HEK293 (cell line): ENCODE results near the gene AMPD1.

ENCODE experiments used
- CTCF ChIA-PET: fragments of 350-600 bp; formaldehyde crosslinking; extraction: SDS; loops from one replicate; lab custom pipeline; 2021; ENCODE audit warnings: antibody characterized with exemption; lab: Yijun Ruan, JAX
- POLR2A ChIA-PET: fragments of 300-600 bp; formaldehyde crosslinking; extraction: SDS; loops from one replicate; lab custom pipeline; 2020; ENCODE audit warnings: antibody characterized with exemption, inconsistent platforms; lab: Yijun Ruan, JAX
- H3K27ac ChIP-seq: fragments of 200-500 bp; sonication (Bioruptor generic); 2 replicates; pipeline ENCODE4 v1.5.1; 2014; ENCODE audit warnings: low read depth, low read length, control low read depth, inconsistent platforms; ENCODE audit errors: extremely low read depth
- H3K36me3 ChIP-seq, 2 experiments: fragments of 200-500 bp in 1 of 2; sonication (Bioruptor generic) in 1 of 2; 1 replicate in 1 of 2; 2 replicates in 1 of 2; pipeline ENCODE4 v1.5.1; 2014 to 2017; ENCODE audit warnings: inconsistent platforms in 2 of 2, low read length in 2 of 2; ENCODE audit not compliant: control insufficient read depth in 2 of 2, insufficient read depth in 1 of 2
- H3K4me1 ChIP-seq: fragments of 200-500 bp; sonication (Bioruptor generic); 2 replicates; pipeline ENCODE4 v1.5.1; 2014; ENCODE audit warnings: mild to moderate bottlenecking, low read length, inconsistent platforms; ENCODE audit not compliant: control insufficient read depth, insufficient read depth
- H3K4me3 ChIP-seq: 2 replicates; pipeline ENCODE4 v1.5.1; 2011; ENCODE audit warnings: low read depth, mild to moderate bottlenecking, control low read depth, low read length, moderate library complexity
- H3K9me3 ChIP-seq: fragments of 200-500 bp; sonication (Bioruptor generic); 2 replicates; pipeline ENCODE4 v1.5.1; 2014; ENCODE audit warnings: low read depth, low read length, inconsistent platforms; ENCODE audit not compliant: control insufficient read depth, insufficient read depth
- BCL11A ChIP-seq: fragments of 450-650 bp; formaldehyde crosslinking; IDR thresholded peaks from 2 replicates; pipeline ENCODE4 v1.5.1; 2016; ENCODE audit warnings: low read depth, missing biosample characterization, missing genetic modification characterization
- GLI2 ChIP-seq: fragments of 450-650 bp; formaldehyde crosslinking; IDR thresholded peaks from 2 replicates; pipeline ENCODE4; 2017; ENCODE audit warnings: missing biosample characterization, missing genetic modification characterization, low read depth, borderline replicate concordance
- RBAK ChIP-seq: fragments of 450-650 bp; formaldehyde crosslinking; IDR thresholded peaks from 2 replicates; pipeline ENCODE4 v1.5.1; 2016; ENCODE audit warnings: missing biosample characterization, missing genetic modification characterization
- ZFP41 ChIP-seq: fragments of 450-650 bp; formaldehyde crosslinking; IDR thresholded peaks from 2 replicates; pipeline ENCODE4 v1.5.1; 2016; ENCODE audit warnings: missing biosample characterization, missing genetic modification characterization, borderline replicate concordance
- ZNF112 ChIP-seq: fragments of 450-650 bp; formaldehyde crosslinking; IDR thresholded peaks from 2 replicates; pipeline ENCODE4 v1.5.0; 2017; ENCODE audit warnings: missing biosample characterization, missing genetic modification characterization
- ZNF133 ChIP-seq: fragments of 450-650 bp; formaldehyde crosslinking; IDR thresholded peaks from 2 replicates; pipeline ENCODE4 v1.5.1; 2016; ENCODE audit warnings: missing biosample characterization, missing genetic modification characterization
- ZNF155 ChIP-seq: fragments of 450-650 bp; formaldehyde crosslinking; IDR thresholded peaks from 2 replicates; pipeline ENCODE4 v1.5.1; 2016; ENCODE audit warnings: missing biosample characterization, missing genetic modification characterization
- ZNF2 ChIP-seq: fragments of 450-650 bp; formaldehyde crosslinking; IDR thresholded peaks from 2 replicates; pipeline ENCODE4 v1.5.1; 2016; ENCODE audit warnings: missing biosample characterization, missing genetic modification characterization
- ZNF202 ChIP-seq: fragments of 450-650 bp; formaldehyde crosslinking; IDR thresholded peaks from 2 replicates; pipeline ENCODE4 v1.5.1; 2016; ENCODE audit warnings: missing biosample characterization, missing genetic modification characterization, borderline replicate concordance
- ZNF214 ChIP-seq: fragments of 450-650 bp; formaldehyde crosslinking; IDR thresholded peaks from 2 replicates; pipeline ENCODE4 v1.5.1; 2017; ENCODE audit warnings: missing biosample characterization, mild to moderate bottlenecking, missing genetic modification characterization, borderline replicate concordance
- ZNF23 ChIP-seq: fragments of 450-650 bp; formaldehyde crosslinking; IDR thresholded peaks from 2 replicates; pipeline ENCODE4 v1.5.1; 2016; ENCODE audit warnings: missing biosample characterization, missing genetic modification characterization, borderline replicate concordance
- ZNF239 ChIP-seq: fragments of 450-650 bp; formaldehyde crosslinking; IDR thresholded peaks from 2 replicates; pipeline ENCODE4 v1.5.1; 2016; ENCODE audit warnings: missing biosample characterization, missing genetic modification characterization
- ZNF354C ChIP-seq: fragments of 450-650 bp; formaldehyde crosslinking; IDR thresholded peaks from 2 replicates; pipeline ENCODE4 v1.5.1; 2016; ENCODE audit warnings: missing biosample characterization, missing genetic modification characterization, low read depth, borderline replicate concordance
- ZNF366 ChIP-seq: fragments of 450-650 bp; formaldehyde crosslinking; conservative IDR thresholded peaks from 2 replicates; pipeline ENCODE4 v1.5.1; 2016; ENCODE audit warnings: missing biosample characterization, missing genetic modification characterization
- ZNF404 ChIP-seq: fragments of 450-650 bp; formaldehyde crosslinking; IDR thresholded peaks from 2 replicates; pipeline ENCODE4 v1.5.1; 2017; ENCODE audit warnings: missing biosample characterization, missing genetic modification characterization
- ZNF514 ChIP-seq: fragments of 450-650 bp; formaldehyde crosslinking; IDR thresholded peaks from 2 replicates; pipeline ENCODE4 v1.5.1; 2016; ENCODE audit warnings: missing biosample characterization, missing genetic modification characterization
- ZNF558 ChIP-seq: fragments of 450-650 bp; formaldehyde crosslinking; IDR thresholded peaks from 2 replicates; pipeline ENCODE4 v1.5.1; 2016; ENCODE audit warnings: missing biosample characterization, missing genetic modification characterization
- ZNF560 ChIP-seq: fragments of 450-650 bp; formaldehyde crosslinking; IDR thresholded peaks from 2 replicates; pipeline ENCODE4 v1.5.1; 2017; ENCODE audit warnings: missing biosample characterization, missing genetic modification characterization, borderline replicate concordance
- ZNF792 ChIP-seq: fragments of 450-650 bp; formaldehyde crosslinking; IDR thresholded peaks from 2 replicates; pipeline ENCODE4 v1.5.1; 2016; ENCODE audit warnings: missing biosample characterization, missing genetic modification characterization
- ZSCAN16 ChIP-seq: fragments of 450-650 bp; formaldehyde crosslinking; IDR thresholded peaks from 2 replicates; pipeline ENCODE4 v1.5.1; 2016; ENCODE audit warnings: missing biosample characterization, missing genetic modification characterization
- TF ChIP-seq, protein P1 (sequence below): fragments of 450-650 bp; formaldehyde crosslinking; IDR thresholded peaks from 2 replicates; pipeline ENCODE4 v1.5.1; 2016; ENCODE audit warnings: missing biosample characterization, missing genetic modification characterization, low read depth
- TF ChIP-seq, protein P2 (sequence below): fragments of 450-650 bp; formaldehyde crosslinking; IDR thresholded peaks from 2 replicates; pipeline ENCODE4 v1.5.1; 2016; ENCODE audit warnings: missing biosample characterization, missing genetic modification characterization
- TF ChIP-seq, protein P3 (sequence below): fragments of 450-650 bp; formaldehyde crosslinking; IDR thresholded peaks from 2 replicates; pipeline ENCODE4 v1.5.1; 2016; ENCODE audit warnings: missing biosample characterization, missing genetic modification characterization
- TF ChIP-seq, protein P4 (sequence below): fragments of 450-650 bp; formaldehyde crosslinking; IDR thresholded peaks from 2 replicates; pipeline ENCODE4 v1.5.1; 2016; ENCODE audit warnings: missing biosample characterization, missing genetic modification characterization

AMPD1 gene

DNA sequence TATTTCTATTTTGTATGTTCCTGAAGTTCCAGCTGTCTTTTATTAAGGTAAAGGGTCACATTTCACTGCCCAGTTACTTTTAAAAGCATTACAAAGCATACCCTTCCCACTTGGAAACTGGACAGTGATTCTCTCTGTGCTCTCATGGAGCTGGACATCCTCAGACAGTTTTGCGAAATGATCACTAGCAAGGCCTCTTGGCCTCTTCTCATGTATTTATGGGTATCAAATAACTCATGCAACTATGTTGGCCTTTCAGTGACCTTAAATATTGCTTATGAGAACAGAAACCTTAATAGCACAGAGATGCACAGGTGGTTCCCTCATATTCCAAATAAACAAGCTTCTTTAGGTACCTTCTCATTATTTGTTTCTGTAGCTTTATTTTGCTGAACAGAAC lies 7.9 kb upstream of the AMPD1 start:
- H3K4me1 ChIP-seq = no peaks in the 10 kb centered on the region
- no peaks in the 10 kb centered on the region for H3K9me3 ChIP-seq
- no peak overlapping the region for H3K27ac ChIP-seq
- no peak overlapping the region for H3K4me3 ChIP-seq
- CTCF ChIA-PET = no interaction called here
- TF ChIP-seq ZSCAN16 (tag by site-specific recombination) (no peak), ZNF404 (tag by site-specific recombination) (no peak), ZNF202 (tag by site-specific recombination) (no peak), BCL11A (tag by site-specific recombination) (no peak), RBAK (tag by site-specific recombination) (no peak), ZNF792 (tag by site-specific recombination) (no peak)
- TF ChIP-seq, protein P1, sequence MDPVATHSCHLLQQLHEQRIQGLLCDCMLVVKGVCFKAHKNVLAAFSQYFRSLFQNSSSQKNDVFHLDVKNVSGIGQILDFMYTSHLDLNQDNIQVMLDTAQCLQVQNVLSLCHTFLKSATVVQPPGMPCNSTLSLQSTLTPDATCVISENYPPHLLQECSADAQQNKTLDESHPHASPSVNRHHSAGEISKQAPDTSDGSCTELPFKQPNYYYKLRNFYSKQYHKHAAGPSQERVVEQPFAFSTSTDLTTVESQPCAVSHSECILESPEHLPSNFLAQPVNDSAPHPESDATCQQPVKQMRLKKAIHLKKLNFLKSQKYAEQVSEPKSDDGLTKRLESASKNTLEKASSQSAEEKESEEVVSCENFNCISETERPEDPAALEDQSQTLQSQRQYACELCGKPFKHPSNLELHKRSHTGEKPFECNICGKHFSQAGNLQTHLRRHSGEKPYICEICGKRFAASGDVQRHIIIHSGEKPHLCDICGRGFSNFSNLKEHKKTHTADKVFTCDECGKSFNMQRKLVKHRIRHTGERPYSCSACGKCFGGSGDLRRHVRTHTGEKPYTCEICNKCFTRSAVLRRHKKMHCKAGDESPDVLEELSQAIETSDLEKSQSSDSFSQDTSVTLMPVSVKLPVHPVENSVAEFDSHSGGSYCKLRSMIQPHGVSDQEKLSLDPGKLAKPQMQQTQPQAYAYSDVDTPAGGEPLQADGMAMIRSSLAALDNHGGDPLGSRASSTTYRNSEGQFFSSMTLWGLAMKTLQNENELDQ (tag by site-specific recombination) = no peak
- TF ChIP-seq, all 188 proteins: peak for 0
- peaks cover 12 to 35% of the 10 kb centered on the region in 2 experiments for H3K36me3 ChIP-seq
- POLR2A ChIA-PET = interaction anchor here (1.0 to 1.8 kb wide), 2 partner anchors 10 to 12 kb away, joined by 3 to 4 read pairs; no protein-coding TSS in a partner anchor

DNA sequence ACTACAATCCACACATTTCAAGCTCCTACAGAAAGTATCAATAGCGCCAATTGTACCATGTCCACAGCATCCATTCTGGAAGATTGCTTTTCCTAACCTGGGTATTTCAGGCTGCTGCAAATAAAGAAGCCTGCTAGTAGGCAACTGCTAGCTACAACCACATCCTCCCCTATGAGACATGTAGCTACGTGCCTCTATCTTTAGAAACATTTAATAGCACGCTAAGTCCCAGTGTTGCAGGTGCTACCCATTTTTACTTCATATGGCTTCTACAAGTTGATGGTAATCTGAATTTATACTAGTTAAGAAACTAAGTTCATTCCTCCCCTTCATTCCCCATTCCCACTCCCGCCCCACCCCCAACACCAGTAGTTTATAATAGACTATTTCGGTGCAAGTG lies 7.4 kb upstream of the AMPD1 start:
- no peak overlapping the region for H3K27ac ChIP-seq
- CTCF ChIA-PET = no interaction called here
- TF ChIP-seq ZNF558 (tag by site-specific recombination) (no peak), ZNF133 (tag by site-specific recombination) (peak; percentile 58; the same call in 1 of the 2 replicates)
- POLR2A ChIA-PET = interaction anchor here (1.0 to 1.8 kb wide), 2 partner anchors 11 to 13 kb away, joined by 3 to 4 read pairs; no protein-coding TSS in a partner anchor
- no peaks in the 10 kb centered on the region for H3K9me3 ChIP-seq
- peaks cover 9 to 30% of the 10 kb centered on the region in 2 experiments for H3K36me3 ChIP-seq
- no peaks in the 10 kb centered on the region for H3K4me1 ChIP-seq
- no peak overlapping the region for H3K4me3 ChIP-seq

DNA sequence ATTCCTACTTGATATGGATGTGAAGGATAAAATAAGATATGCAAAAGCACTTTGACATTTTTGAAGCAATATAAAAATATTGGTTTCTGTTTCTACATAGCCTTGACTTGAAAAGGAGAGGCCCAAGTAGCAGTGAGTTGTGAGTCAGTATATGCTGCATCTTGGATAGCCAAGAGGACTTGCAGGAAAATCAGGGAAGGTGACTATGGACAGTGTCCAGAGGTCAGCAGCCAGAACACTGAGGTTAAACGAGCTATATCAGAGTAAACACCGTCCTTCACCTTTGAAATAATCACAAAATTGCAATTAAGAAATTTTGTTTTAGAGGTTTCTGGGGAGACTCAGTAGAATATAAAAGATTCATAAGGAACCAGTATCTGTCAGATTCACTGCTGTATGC lies 6.6 kb upstream of the AMPD1 start:
- TF ChIP-seq ZNF514 (tag by site-specific recombination) (no peak), ZNF239 (tag by site-specific recombination) (no peak), ZFP41 (no peak), ZNF214 (tag by site-specific recombination) (no peak), ZNF155 (tag by site-specific recombination) (no peak), ZNF366 (tag by site-specific recombination) (no peak), GLI2 (tag by site-specific recombination) (no peak), ZNF560 (no peak), ZNF354C (no peak), ZNF112 (tag by site-specific recombination) (no peak), ZNF2 (tag by site-specific recombination) (no peak), ZNF23 (no peak)
- TF ChIP-seq, protein P2, sequence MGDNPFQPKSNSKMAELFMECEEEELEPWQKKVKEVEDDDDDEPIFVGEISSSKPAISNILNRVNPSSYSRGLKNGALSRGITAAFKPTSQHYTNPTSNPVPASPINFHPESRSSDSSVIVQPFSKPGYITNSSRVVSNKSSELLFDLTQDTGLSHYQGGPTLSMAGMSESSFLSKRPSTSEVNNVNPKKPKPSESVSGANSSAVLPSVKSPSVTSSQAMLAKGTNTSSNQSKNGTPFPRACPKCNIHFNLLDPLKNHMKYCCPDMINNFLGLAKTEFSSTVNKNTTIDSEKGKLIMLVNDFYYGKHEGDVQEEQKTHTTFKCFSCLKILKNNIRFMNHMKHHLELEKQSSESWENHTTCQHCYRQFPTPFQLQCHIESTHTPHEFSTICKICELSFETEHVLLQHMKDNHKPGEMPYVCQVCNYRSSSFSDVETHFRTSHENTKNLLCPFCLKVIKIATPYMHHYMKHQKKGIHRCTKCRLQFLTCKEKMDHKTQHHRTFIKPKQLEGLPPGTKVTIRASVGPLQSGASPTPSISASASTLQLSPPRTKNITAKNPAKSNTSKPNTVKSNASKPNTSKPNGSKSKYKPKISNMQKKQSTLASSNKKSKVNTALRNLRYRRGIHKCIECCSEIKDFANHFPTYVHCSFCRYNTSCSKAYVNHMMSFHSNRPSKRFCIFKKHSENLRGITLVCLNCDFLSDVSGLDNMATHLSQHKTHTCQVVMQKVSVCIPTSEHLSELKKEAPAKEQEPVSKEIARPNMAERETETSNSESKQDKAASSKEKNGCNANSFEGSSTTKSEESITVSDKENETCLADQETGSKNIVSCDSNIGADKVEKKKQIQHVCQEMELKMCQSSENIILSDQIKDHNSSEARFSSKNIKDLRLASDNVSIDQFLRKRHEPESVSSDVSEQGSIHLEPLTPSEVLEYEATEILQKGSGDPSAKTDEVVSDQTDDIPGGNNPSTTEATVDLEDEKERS (tag by site-specific recombination) = no peak
- TF ChIP-seq, protein P3, sequence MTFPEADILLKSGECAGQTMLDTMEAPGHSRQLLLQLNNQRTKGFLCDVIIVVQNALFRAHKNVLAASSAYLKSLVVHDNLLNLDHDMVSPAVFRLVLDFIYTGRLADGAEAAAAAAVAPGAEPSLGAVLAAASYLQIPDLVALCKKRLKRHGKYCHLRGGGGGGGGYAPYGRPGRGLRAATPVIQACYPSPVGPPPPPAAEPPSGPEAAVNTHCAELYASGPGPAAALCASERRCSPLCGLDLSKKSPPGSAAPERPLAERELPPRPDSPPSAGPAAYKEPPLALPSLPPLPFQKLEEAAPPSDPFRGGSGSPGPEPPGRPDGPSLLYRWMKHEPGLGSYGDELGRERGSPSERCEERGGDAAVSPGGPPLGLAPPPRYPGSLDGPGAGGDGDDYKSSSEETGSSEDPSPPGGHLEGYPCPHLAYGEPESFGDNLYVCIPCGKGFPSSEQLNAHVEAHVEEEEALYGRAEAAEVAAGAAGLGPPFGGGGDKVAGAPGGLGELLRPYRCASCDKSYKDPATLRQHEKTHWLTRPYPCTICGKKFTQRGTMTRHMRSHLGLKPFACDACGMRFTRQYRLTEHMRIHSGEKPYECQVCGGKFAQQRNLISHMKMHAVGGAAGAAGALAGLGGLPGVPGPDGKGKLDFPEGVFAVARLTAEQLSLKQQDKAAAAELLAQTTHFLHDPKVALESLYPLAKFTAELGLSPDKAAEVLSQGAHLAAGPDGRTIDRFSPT (tag by site-specific recombination) = no peak
- TF ChIP-seq, protein P4, sequence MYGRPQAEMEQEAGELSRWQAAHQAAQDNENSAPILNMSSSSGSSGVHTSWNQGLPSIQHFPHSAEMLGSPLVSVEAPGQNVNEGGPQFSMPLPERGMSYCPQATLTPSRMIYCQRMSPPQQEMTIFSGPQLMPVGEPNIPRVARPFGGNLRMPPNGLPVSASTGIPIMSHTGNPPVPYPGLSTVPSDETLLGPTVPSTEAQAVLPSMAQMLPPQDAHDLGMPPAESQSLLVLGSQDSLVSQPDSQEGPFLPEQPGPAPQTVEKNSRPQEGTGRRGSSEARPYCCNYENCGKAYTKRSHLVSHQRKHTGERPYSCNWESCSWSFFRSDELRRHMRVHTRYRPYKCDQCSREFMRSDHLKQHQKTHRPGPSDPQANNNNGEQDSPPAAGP = no peak
- TF ChIP-seq, all 188 proteins: peak for 0
- no peaks in the 10 kb centered on the region for H3K4me1 ChIP-seq
- ChIA-PET CTCF (no interaction called here), POLR2A (interaction anchor here (1.8 kb wide), 1 partner anchor 14 kb away, joined by 4 read pairs; no protein-coding TSS in a partner anchor)
- no peaks in the 10 kb centered on the region for H3K9me3 ChIP-seq
- no peak overlapping the region for H3K27ac ChIP-seq
- H3K4me3 ChIP-seq = no peak overlapping the region
- H3K36me3 ChIP-seq = peaks cover 4 to 22% of the 10 kb centered on the region in 2 experiments; a peak in 1 of 3 replicates
